Measurements from ENCODE around the gene PRAMEF25. TPM values are rescaled to one million over a fixed set of nuclear protein-coding genes. Genes with fewer than 3 reads are reported as not detected.
"Not testable (repeated sequence)": the region's sequence is repeated elsewhere in the genome, so short reads cannot be mapped to it uniquely, and the experiment has no call there.

PRAMEF25 gene
- total RNA-seq, result not detected

DNA sequence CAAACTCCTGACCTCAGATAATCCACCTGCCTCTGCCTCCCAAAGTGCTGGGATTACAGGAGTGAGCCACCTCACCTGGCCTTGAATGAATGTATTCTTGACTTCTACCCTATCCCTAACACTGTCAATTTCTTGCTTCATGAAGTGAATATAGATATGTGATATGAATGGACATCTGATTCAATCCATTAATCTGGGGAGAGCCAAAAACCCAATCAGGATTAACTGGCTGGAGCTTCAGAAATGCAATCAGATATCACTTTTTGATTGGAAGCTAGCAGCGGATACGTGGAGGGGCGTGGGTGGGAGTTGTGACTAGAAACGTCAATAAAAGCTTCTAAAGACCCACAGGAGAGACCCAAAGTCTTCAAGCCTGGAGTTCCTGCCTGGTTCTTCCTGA lies at the start of gene PRAMEF25:
TSS of gene PRAMEF25 (plus strand) at position 301 of the 400 bp plus-strand sequence. CDS start 2,920 bp downstream, outside the sequence.
- H3K4me1 ChIP-seq (ENCODE audit: insufficient read depth, low read length); H3K27me3 ChIP-seq (ENCODE audit: insufficient read depth, low read length); H3K4me3 ChIP-seq (ENCODE audit: low read length); H3K9me3 ChIP-seq (ENCODE audit: low read depth, low read length): not testable (repeated sequence)

DNA sequence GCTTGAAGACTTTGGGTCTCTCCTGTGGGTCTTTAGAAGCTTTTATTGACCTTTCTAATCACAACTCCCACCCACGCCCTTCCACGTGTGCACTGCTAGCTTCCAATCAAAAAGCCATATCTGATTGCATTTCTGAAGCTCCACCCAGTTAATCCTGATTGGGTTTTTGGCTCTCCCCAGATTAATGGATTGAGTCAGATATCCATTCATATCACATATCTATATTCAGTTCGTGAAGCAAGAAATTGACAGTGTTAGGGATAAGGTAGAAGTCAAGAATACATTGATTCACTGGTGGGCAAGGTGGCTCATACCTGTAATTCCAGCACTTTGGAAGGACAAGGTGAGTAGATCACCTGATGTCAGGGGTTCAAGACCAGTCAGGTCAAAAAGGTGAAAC lies 14.1 kb upstream of the PRAMEF25 start, which contains the start of gene PRAMEF27:
TSS of gene PRAMEF27 (minus strand) at position 101 of the 400 bp plus-strand sequence. CDS start 2,916 bp downstream, outside the sequence.
- not testable (repeated sequence) for H3K4me3 ChIP-seq (ENCODE audit: low read length); H3K4me1 ChIP-seq (ENCODE audit: insufficient read depth, low read length); H3K27me3 ChIP-seq (ENCODE audit: insufficient read depth, low read length); H3K9me3 ChIP-seq (ENCODE audit: low read depth, low read length)

DNA sequence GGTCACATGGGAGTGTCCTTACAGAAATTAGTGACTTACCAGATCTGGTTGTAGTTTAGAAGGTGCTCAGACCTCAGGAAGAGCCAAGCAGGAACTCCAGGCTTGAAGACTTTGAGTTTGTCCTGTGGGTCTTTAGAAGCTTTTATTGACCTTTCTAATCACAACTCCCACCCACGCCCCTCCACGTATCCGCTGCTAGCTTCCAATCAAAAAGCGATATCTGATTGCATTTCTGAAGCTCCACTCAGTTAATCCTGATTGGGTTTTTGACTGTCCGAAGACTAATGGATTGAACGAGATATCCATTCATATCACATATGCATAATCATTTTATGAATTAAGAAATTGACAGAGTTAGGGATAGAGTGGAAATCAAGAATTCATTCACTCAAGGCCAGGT lies 46.2 kb downstream of the PRAMEF25 start, which contains the start of gene HNRNPCL2:
TSS of gene HNRNPCL2 (minus strand) at position 101 of the 400 bp plus-strand sequence. CDS start 454 bp downstream, outside the sequence.
- H3K4me1 ChIP-seq (ENCODE audit: insufficient read depth, low read length); H3K9me3 ChIP-seq (ENCODE audit: low read depth, low read length); H3K4me3 ChIP-seq (ENCODE audit: low read length); H3K27me3 ChIP-seq (ENCODE audit: insufficient read depth, low read length): not testable (repeated sequence)

Other genes starting within 250 kb of the PRAMEF25 start
- gene PRAMEF11, start 239.4 kb upstream of the PRAMEF25 start, total RNA-seq, result not detected
- gene HNRNPCL1, start 222.1 kb upstream of the PRAMEF25 start, total RNA-seq, result not detected
- gene PRAMEF2, start 213.7 kb upstream of the PRAMEF25 start, total RNA-seq, result 0.10 TPM
- not detected for gene PRAMEF4, start 184.6 kb upstream of the PRAMEF25 start, total RNA-seq
- gene PRAMEF10, start 172.5 kb upstream of the PRAMEF25 start, total RNA-seq, result not detected
- gene PRAMEF7, start 154.2 kb upstream of the PRAMEF25 start, total RNA-seq, result not detected
- gene PRAMEF6, start 123.2 kb upstream of the PRAMEF25 start, total RNA-seq, result not detected
- not detected for gene PRAMEF27, start 14.2 kb upstream of the PRAMEF25 start, total RNA-seq
- not detected for gene HNRNPCL3, start 10.0 kb upstream of the PRAMEF25 start, total RNA-seq
- not detected for gene HNRNPCL2, start 46.1 kb downstream of the PRAMEF25 start, total RNA-seq
- not detected for gene PRAMEF26, start 85.2 kb downstream of the PRAMEF25 start, total RNA-seq
- gene HNRNPCL4, start 94.9 kb downstream of the PRAMEF25 start, total RNA-seq, result not detected
- gene PRAMEF9, start 101.1 kb downstream of the PRAMEF25 start, total RNA-seq, result not detected
- gene PRAMEF13, start 130.6 kb downstream of the PRAMEF25 start, total RNA-seq, result not detected
- not detected for gene PRAMEF18, start 155.4 kb downstream of the PRAMEF25 start, total RNA-seq
- gene PRAMEF5, start 183.4 kb downstream of the PRAMEF25 start, total RNA-seq, result not detected
- not detected for gene PRAMEF8, start 214.4 kb downstream of the PRAMEF25 start, total RNA-seq
- not detected for gene PRAMEF33, start 232.8 kb downstream of the PRAMEF25 start, total RNA-seq
- 0.10 TPM for gene PRAMEF15, start 244.8 kb downstream of the PRAMEF25 start, total RNA-seq

Data from mononuclear cell (primary cell).